Stimulated activated naive CD8-positive, alpha-beta T cell treated with anti-CD3 and anti-CD28 coated beads, Interleukin-15, Interleukin-2, amounts not matched to agents 100 U/mL and 50 U/mL, for 24 hours (primary cell): ENCODE results near the gene BEND3.
"Not testable (repeated sequence)": the region's sequence is repeated elsewhere in the genome, so short reads cannot be mapped to it uniquely, and the experiment has no call there.

Experiments used
- ATAC-seq: fragments of 150-1000 bp; cut with Tn5 transposase; one replicate; pipeline ENCODE4 v1.10.0; 2021
- DNase-seq: peaks from one replicate; pipeline ENCODE4 v3.0.0; 2021

Gene BEND3

DNA sequence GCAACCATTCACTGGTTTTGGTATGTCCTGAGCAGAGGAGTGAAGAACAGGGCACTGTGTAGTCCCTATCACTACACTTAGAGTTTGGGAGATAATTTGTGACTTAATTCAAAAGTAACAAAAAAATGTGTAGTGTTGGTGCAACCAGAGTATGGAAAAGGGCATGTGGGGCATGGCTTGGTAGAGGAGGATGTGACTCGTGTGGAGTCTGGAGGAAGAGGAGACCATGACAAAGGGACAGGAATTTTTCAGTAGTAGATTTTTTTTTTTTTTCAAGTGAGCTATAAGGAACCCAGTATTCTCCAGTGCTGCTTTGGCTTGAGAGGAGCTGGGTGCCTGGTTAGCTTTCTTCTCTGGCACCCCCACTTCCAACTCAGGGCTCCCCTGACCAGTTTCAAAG is 82.2 kb downstream of the BEND3 start:
- ATAC-seq: peak; percentile 11
- no peak for DNase-seq

DNA sequence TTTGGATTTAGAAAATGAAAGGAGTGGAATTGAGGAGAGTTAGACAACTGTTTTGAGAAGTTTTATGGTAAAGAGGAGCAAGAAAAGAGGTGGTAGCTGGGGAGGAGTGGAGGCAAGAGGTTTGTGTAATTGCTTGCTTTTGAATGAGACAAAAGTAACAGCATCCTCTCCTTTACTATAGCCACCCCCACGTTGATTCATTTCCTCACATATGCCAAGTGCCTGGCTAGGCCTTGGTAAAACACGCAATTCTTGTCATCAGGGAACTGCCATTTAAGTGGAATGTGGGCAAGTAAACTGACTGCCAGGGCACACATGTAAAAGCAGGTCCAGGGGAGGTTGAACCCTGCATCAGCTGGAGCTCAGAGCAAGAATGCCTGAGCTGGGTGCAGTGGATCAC is 83.3 kb downstream of the BEND3 start:
- ATAC-seq (no peak), DNase-seq (no peak)

DNA sequence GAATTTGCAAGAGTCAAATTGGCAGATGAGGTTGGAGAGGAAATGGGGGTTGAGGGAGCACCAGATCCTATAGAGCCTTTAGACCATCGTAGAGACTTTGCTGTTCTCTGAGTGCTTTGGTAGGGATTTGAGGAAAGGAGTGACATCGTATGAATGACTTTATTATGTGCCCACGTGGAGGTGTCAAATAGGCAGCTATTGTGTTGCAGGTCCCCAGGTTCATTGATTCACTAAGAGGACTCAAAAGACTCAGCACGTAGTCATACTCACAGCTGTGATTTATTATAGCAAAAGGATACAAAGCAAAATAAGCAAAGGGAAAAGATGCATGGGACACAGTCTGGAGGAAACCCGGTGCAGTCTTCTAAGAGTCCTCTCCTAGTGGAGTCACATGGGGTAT is 85.2 kb downstream of the BEND3 start:
- DNase-seq (no peak), ATAC-seq (no peak)

- DNase-seq: no peak
- ATAC-seq: no peak
Measured at GRCh38 chr6:107026965-107027364, 88.3 kb downstream of the BEND3 start.

DNA sequence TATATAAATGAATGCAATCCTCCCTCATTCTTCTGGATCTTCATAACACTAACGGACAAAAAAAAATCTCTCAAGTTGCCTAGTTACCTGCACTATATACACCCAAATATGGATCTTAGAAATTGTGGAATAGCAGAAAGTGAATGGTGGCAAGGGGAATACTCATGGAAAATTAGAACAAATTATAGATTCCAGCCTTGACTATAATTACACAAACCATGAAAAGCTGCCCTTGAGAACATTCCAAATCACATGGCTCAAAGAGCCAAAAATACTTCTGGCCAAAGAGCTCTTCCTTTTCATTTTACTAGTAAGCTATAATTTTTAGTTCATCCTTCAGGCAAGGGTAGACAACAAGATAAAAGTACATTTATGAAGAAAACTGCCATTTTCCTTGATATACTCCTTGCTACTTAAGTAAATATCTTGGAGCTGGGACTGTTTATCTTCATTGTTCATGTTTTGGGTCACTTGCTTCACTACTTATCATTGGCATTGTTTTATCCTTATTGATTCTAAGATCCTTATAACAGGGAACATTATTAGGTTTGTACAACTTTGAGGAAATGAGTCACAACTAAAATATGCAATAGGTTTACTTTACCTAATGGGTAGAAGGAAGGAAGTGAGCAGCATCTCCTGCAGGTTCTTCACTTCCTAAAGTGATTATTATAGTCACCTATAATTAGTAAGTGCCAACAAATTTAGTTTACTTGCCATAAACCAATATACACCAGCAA is 93.7 kb downstream of the BEND3 start:
- ATAC-seq: no peak
- no peak for DNase-seq

DNA sequence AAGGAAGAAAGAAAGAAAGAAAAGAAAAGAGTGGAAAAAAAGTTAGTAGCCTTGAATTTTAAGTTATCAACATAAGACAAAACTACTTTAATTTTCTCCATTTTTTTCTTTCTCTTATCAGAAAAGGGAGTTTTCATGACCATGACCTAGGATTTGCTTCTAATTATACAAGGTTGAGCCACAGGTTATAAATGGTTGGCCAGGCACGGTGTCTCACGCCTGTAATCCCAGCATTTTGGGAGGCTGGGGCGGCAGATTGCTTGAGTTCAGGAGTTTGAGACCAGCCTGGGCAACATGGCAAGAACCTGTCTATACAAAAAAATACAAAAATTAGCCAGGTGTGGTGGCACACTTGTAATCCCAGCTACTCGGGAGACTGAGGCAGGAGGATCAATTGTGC is 95.1 kb downstream of the BEND3 start:
- DNase-seq (no peak), ATAC-seq (no peak)

- not testable (repeated sequence) for ATAC-seq
Measured at GRCh38 chr6:107019628-107020027, 95.7 kb downstream of the BEND3 start.

GRCh38 chr6:107019047-107019446 is 96.3 kb downstream of the BEND3 start:
- DNase-seq: no peak

More at GRCh38 chr6:107019628-107020027, 95.7 kb downstream of the BEND3 start:
- not testable (repeated sequence) for DNase-seq

More at GRCh38 chr6:107019047-107019446, 96.3 kb downstream of the BEND3 start:
- ATAC-seq: no peak
